Mesendoderm (in vitro differentiated cells): ENCODE measurements around the gene MCOLN3.

Experiments used
- DNase-seq: peaks from one replicate; pipeline ENCODE4 v3.0.0; 2013
- H2AK5ac ChIP-seq: 2 replicates; pipeline ENCODE4 v1.6.1; 2013; ENCODE audit warnings: low read length, inconsistent platforms
- H2BK120ac ChIP-seq: 2 replicates; pipeline ENCODE4 v1.6.1; 2013; ENCODE audit warnings: low read depth, mild to moderate bottlenecking, low read length, moderate library complexity, mixed read lengths
- H2BK15ac ChIP-seq: replicated peaks from 2 replicates; pipeline ENCODE4 v1.6.1; 2013; ENCODE audit warnings: low read depth, mild to moderate bottlenecking, moderate library complexity
- H2BK5ac ChIP-seq: 2 replicates; pipeline ENCODE4 v1.6.1; 2013; ENCODE audit warnings: low read length, inconsistent platforms
- H3K18ac ChIP-seq: 2 replicates; pipeline ENCODE4 v1.6.1; 2013; ENCODE audit warnings: mild to moderate bottlenecking, low read length, mixed read lengths
- H3K23ac ChIP-seq: one replicate; pipeline ENCODE4 v1.6.1; 2013; ENCODE audit warnings: low read length
- H3K27ac ChIP-seq: 2 replicates; pipeline ENCODE4 v1.5.1; 2013; ENCODE audit warnings: low read depth, mild to moderate bottlenecking, inconsistent platforms, low read length, moderate library complexity
- H3K27me3 ChIP-seq: 2 replicates; pipeline ENCODE4 v1.6.1; 2013; ENCODE audit warnings: low read length, control low read depth, mild to moderate bottlenecking, inconsistent platforms; ENCODE audit not compliant: insufficient read depth, poor library complexity
- H3K36me3 ChIP-seq: 2 replicates; pipeline ENCODE4 v1.6.1; 2013; ENCODE audit warnings: low read length, inconsistent platforms; ENCODE audit not compliant: control insufficient read depth, insufficient read depth
- H3K4ac ChIP-seq: one replicate; pipeline ENCODE4 v1.6.1; 2013; ENCODE audit warnings: low read depth, mild to moderate bottlenecking, low read length, moderate library complexity
- H3K4me1 ChIP-seq: 2 replicates; pipeline ENCODE4 v1.6.1; 2013; ENCODE audit warnings: low read depth, low read length, inconsistent platforms; ENCODE audit not compliant: control insufficient read depth
- H3K4me2 ChIP-seq: 2 replicates; pipeline ENCODE4 v1.6.1; 2013; ENCODE audit warnings: low read length
- H3K4me3 ChIP-seq: 2 replicates; pipeline ENCODE4 v1.5.1; 2013; ENCODE audit warnings: mild to moderate bottlenecking, low read length
- H3K56ac ChIP-seq: one replicate; pipeline ENCODE4 v1.6.1; 2013; ENCODE audit warnings: low read length
- H3K79me1 ChIP-seq: 2 replicates; pipeline ENCODE4 v1.6.1; 2013; ENCODE audit warnings: low read length, inconsistent platforms
- H3K79me2 ChIP-seq: 2 replicates; pipeline ENCODE4 v1.6.1; 2013; ENCODE audit warnings: mild to moderate bottlenecking, low read length; ENCODE audit not compliant: control insufficient read depth, insufficient read depth
- H3K9ac ChIP-seq: 2 replicates; pipeline ENCODE4 v1.6.1; 2013; ENCODE audit warnings: low read length, inconsistent platforms
- H4K5ac ChIP-seq: one replicate; pipeline ENCODE4 v1.6.1; 2013; ENCODE audit warnings: low read length
- H4K8ac ChIP-seq: one replicate; pipeline ENCODE4 v1.6.1; 2013; ENCODE audit warnings: low read depth, mild to moderate bottlenecking, control low read depth, low read length, moderate library complexity
- WGBS: extraction: QIAGEN DNeasy Blood & Tissue Kit; methylation state at CpG from one replicate; pipeline ENCODE4 v1.1.7; 2013; ENCODE audit warnings: low lambda C conversion rate, missing lambda C conversion rate; ENCODE audit not compliant: insufficient coverage; ENCODE audit errors: extremely low coverage; 5-methylcytosine and 5-hydroxymethylcytosine counted together

Gene MCOLN3

GRCh38 chr1:85088408-85088784 is 40.1 kb upstream of the MCOLN3 start:
- Histone ChIP-seq H3K27ac (no peak overlapping the region), H3K56ac (no peak overlapping the region), H3K4me3 (no peak overlapping the region), H3K4me2 (no peak overlapping the region), H3K79me2 (no peaks in the 10 kb centered on the region), H2BK5ac (no peak overlapping the region), H2BK15ac (no peak overlapping the region), H3K27me3 (no peaks in the 10 kb centered on the region), H3K18ac (no peak overlapping the region), H3K36me3 (no peaks in the 10 kb centered on the region), H3K4ac (no peak overlapping the region), H2AK5ac (no peak overlapping the region), H3K4me1 (no peaks in the 10 kb centered on the region), H4K5ac (no peak overlapping the region), H3K9ac (no peak overlapping the region), H3K79me1 (no peaks in the 10 kb centered on the region), H2BK120ac (no peak overlapping the region), H4K8ac (no peak overlapping the region), H3K23ac (no peak overlapping the region)
- peak; percentile 25 for DNase-seq
- WGBS, result no CpG with 5 or more reads among the region's 2 CpGs

- no CpG with 5 or more reads among the region's 1 CpG for WGBS
- H2BK5ac ChIP-seq, result no peak overlapping the region
- H3K9ac ChIP-seq, result no peak overlapping the region
- H2AK5ac ChIP-seq, result no peak overlapping the region
- H3K4me2 ChIP-seq, result no peak overlapping the region
- no peak overlapping the region for H3K4ac ChIP-seq
- no peak overlapping the region for H3K18ac ChIP-seq
- H3K23ac ChIP-seq, result no peak overlapping the region
- no peak overlapping the region for H2BK15ac ChIP-seq
- H3K27me3 ChIP-seq, result no peaks in the 10 kb centered on the region
- no peaks in the 10 kb centered on the region for H3K4me1 ChIP-seq
- no peak overlapping the region for H3K56ac ChIP-seq
- H3K4me3 ChIP-seq, result no peak overlapping the region
- H3K79me1 ChIP-seq, result no peaks in the 10 kb centered on the region
- no peak overlapping the region for H4K5ac ChIP-seq
- H3K27ac ChIP-seq, result no peak overlapping the region
- H4K8ac ChIP-seq, result no peak overlapping the region
- no peak overlapping the region for H2BK120ac ChIP-seq
- H3K79me2 ChIP-seq, result no peaks in the 10 kb centered on the region
- DNase-seq, result no peak
- H3K36me3 ChIP-seq, result no peaks in the 10 kb centered on the region
These were observed 39.5 kb upstream of the MCOLN3 start for GRCh38 chr1:85087659-85088407.

DNA sequence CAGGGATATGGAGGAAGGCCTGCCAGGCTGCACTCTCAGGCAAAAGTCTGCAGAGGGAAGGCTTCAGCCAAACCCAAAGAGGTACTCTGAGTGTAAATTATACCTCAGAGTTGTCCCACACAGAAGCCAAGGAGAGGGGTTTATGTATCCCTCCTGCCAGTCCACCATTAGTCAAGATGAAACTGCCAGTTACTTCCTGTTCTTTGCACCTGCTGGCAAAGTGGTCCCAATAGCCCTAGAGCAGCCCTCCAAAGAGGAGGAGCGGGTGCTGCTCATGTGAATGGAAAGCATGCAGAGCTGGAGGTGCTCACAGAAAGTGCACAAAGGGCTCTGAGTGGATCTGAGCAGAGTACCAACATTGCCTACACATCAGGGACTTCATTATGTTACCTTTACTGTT is 37.1 kb upstream of the MCOLN3 start:
- Histone ChIP-seq H3K27ac (no peak overlapping the region), H3K18ac (no peak overlapping the region), H3K27me3 (no peaks in the 10 kb centered on the region), H3K4ac (no peak overlapping the region), H3K9ac (no peak overlapping the region), H3K4me2 (no peak overlapping the region), H2BK15ac (no peak overlapping the region), H3K79me1 (no peaks in the 10 kb centered on the region), H3K23ac (no peak overlapping the region), H2BK5ac (no peak overlapping the region), H4K5ac (no peak overlapping the region), H4K8ac (no peak overlapping the region), H3K4me3 (no peak overlapping the region), H3K79me2 (no peaks in the 10 kb centered on the region), H3K4me1 (no peaks in the 10 kb centered on the region), H3K36me3 (no peaks in the 10 kb centered on the region), H3K56ac (no peak overlapping the region), H2BK120ac (no peak overlapping the region), H2AK5ac (no peak overlapping the region)
- DNase-seq, result no peak
- no CpG with 5 or more reads among the region's 1 CpG for WGBS

GRCh38 chr1:85078903-85079302 is 30.6 kb upstream of the MCOLN3 start:
- no CpG with 5 or more reads among the region's 3 CpGs for WGBS
- H3K36me3 ChIP-seq, result no peaks in the 10 kb centered on the region

GRCh38 chr1:85074365-85074964 is 26.2 kb upstream of the MCOLN3 start:
- Histone ChIP-seq H3K27me3 (no peaks in the 10 kb centered on the region), H3K79me2 (no peaks in the 10 kb centered on the region), H3K56ac (no peak overlapping the region), H3K79me1 (no peaks in the 10 kb centered on the region), H2BK120ac (no peak overlapping the region), H3K27ac (no peak overlapping the region), H2BK15ac (no peak overlapping the region), H3K23ac (no peak overlapping the region), H3K36me3 (no peaks in the 10 kb centered on the region), H2BK5ac (no peak overlapping the region), H3K4me3 (no peak overlapping the region), H3K4me2 (no peak overlapping the region), H4K8ac (no peak overlapping the region), H3K18ac (no peak overlapping the region), H4K5ac (no peak overlapping the region), H3K4me1 (no peaks in the 10 kb centered on the region), H2AK5ac (no peak overlapping the region), H3K4ac (no peak overlapping the region), H3K9ac (no peak overlapping the region)
- no peak for DNase-seq
- no CpG with 5 or more reads among the region's 3 CpGs for WGBS

More at GRCh38 chr1:85078903-85079302, 30.6 kb upstream of the MCOLN3 start:
- Histone ChIP-seq H2BK120ac (no peak overlapping the region), H3K4ac (no peak overlapping the region), H3K27me3 (no peaks in the 10 kb centered on the region), H3K4me2 (no peak overlapping the region), H3K4me3 (no peak overlapping the region), H3K56ac (no peak overlapping the region), H3K9ac (no peak overlapping the region), H3K23ac (no peak overlapping the region), H4K8ac (no peak overlapping the region), H3K18ac (no peak overlapping the region), H4K5ac (no peak overlapping the region), H3K79me1 (no peaks in the 10 kb centered on the region), H2AK5ac (no peak overlapping the region), H2BK15ac (no peak overlapping the region), H3K4me1 (no peaks in the 10 kb centered on the region), H3K79me2 (no peaks in the 10 kb centered on the region), H3K27ac (no peak overlapping the region), H2BK5ac (no peak overlapping the region)
- peak; percentile 24 for DNase-seq
